H1 (cell line): Measurements from ENCODE around the gene MIA2. TPM values are rescaled to one million over a fixed set of nuclear protein-coding genes. Genes with fewer than 3 reads are reported as not detected.

Experiments
- CTCF ChIA-PET: fragments of 300-600 bp; sonication (Branson Sonifier 250); formaldehyde crosslinking; loops from one replicate; lab custom pipeline; 2021; ENCODE audit not compliant: partially characterized antibody; lab: Charles Lee
- POLR2A ChIA-PET: fragments of 300-600 bp; sonication (Branson Sonifier 250); formaldehyde crosslinking; loops from one replicate; lab custom pipeline; 2021; ENCODE audit warnings: inconsistent platforms; ENCODE audit not compliant: partially characterized antibody; lab: Charles Lee
- DNase-seq, 2 experiments: peaks; one replicate each; pipeline versions ENCODE4 v3.0.0 to v3.0.0-alpha.2; 2010 to 2022; ENCODE audit warnings: low spot score in 2 of 2, low read depth in 1 of 2, mixed read lengths in 1 of 2
- FAIRE-seq: peaks from 2 replicates; lab custom pipeline; 2011; peaks lifted over from hg19 to GRCh38; lab: Jason Lieb, UNC
- H2AFZ ChIP-seq: 2 replicates; pipeline ENCODE4 v1.8.1; 2012; ENCODE audit warnings: low read length, inconsistent platforms
- H2AK5ac ChIP-seq: 2 replicates; pipeline ENCODE4 v1.6.1; 2013; ENCODE audit warnings: low read depth, low read length
- H2BK120ac ChIP-seq: replicated peaks from 2 replicates; pipeline ENCODE3; 2013; ENCODE audit warnings: low read depth, low read length, inconsistent platforms
- H2BK12ac ChIP-seq: 2 replicates; pipeline ENCODE4 v1.6.1; 2013; ENCODE audit warnings: low read depth, low read length
- H2BK15ac ChIP-seq: 2 replicates; pipeline ENCODE4 v1.6.1; 2013; ENCODE audit warnings: low read length
- H2BK20ac ChIP-seq: 2 replicates; pipeline ENCODE4 v1.6.1; 2013; ENCODE audit warnings: low read length
- H2BK5ac ChIP-seq: 2 replicates; pipeline ENCODE4 v1.6.1; 2013; ENCODE audit warnings: low read depth, low read length
- H3K14ac ChIP-seq: 2 replicates; pipeline ENCODE4 v1.6.1; 2013; ENCODE audit warnings: inconsistent platforms; ENCODE audit not compliant: insufficient read length
- H3K18ac ChIP-seq: 2 replicates; pipeline ENCODE4 v1.6.1; 2013; ENCODE audit warnings: low read length; ENCODE audit errors: extremely low read depth
- H3K23ac ChIP-seq: 2 replicates; pipeline ENCODE4 v1.6.1; 2013; ENCODE audit warnings: inconsistent platforms; ENCODE audit not compliant: insufficient read length
- H3K23me2 ChIP-seq: 2 replicates; pipeline ENCODE4 v1.6.1; 2013; ENCODE audit warnings: low read depth, low read length
- H3K27ac ChIP-seq: 2 replicates; pipeline ENCODE4 v1.6.1; 2011; ENCODE audit warnings: low read depth, low read length, inconsistent platforms
- H3K27me3 ChIP-seq, 4 experiments: replicated peaks in 1 of 4; 1 replicate in 1 of 4; 2 replicates in 3 of 4; pipeline versions ENCODE4 v1.6.1 to v1.8.1; 2011 to 2013; ENCODE audit warnings: low read length in 3 of 4, mild to moderate bottlenecking in 3 of 4, inconsistent platforms in 2 of 4, mixed read lengths in 2 of 4, moderate library complexity in 1 of 4; ENCODE audit not compliant: control insufficient read depth in 3 of 4, insufficient read depth in 3 of 4; ENCODE audit errors: extremely low read depth in 1 of 4
- H3K36me3 ChIP-seq, 4 experiments: 2 replicates each; pipeline versions ENCODE4 v1.6.1 to v1.8.1; 2011 to 2013; ENCODE audit warnings: mild to moderate bottlenecking in 4 of 4, low read length in 3 of 4, moderate library complexity in 2 of 4, control low read depth in 1 of 4, inconsistent platforms in 1 of 4; ENCODE audit not compliant: insufficient read depth in 4 of 4, control insufficient read depth in 2 of 4
- H3K4ac ChIP-seq: replicated peaks from 2 replicates; pipeline ENCODE3; 2013; ENCODE audit warnings: low read length, low read depth, mixed read lengths, inconsistent platforms; ENCODE audit not compliant: insufficient read length
- H3K4me1 ChIP-seq, 4 experiments: replicated peaks in 1 of 4; 1 replicate in 1 of 4; 2 replicates in 3 of 4; pipeline versions ENCODE4 v1.6.1 to v1.8.1; 2011 to 2013; ENCODE audit warnings: low read length in 3 of 4, inconsistent platforms in 2 of 4, mixed read lengths in 1 of 4; ENCODE audit not compliant: insufficient read depth in 4 of 4, control insufficient read depth in 3 of 4
- H3K4me2 ChIP-seq, 2 experiments: 2 replicates each; pipeline versions ENCODE4 v1.6.1 to v1.8.1; 2011 to 2013; ENCODE audit warnings: low read depth in 2 of 2, low read length in 2 of 2, control low read depth in 1 of 2, inconsistent platforms in 1 of 2, mild to moderate bottlenecking in 1 of 2; ENCODE audit not compliant: insufficient read depth in 1 of 2
- H3K4me3 ChIP-seq, 4 experiments: fragments of 200-600, 300-600 bp in 1 of 4; sonication (generic), shearing (Covaris generic), sonication (Bioruptor Twin) in 1 of 4; 2 replicates each; pipeline versions ENCODE4 v1.5.1 to v1.8.1; 2011 to 2016; ENCODE audit warnings: low read length in 4 of 4, low read depth in 3 of 4, control low read depth in 2 of 4, inconsistent platforms in 2 of 4, mild to moderate bottlenecking in 2 of 4, mixed read lengths in 1 of 4, moderate library complexity in 1 of 4; ENCODE audit not compliant: insufficient read depth in 2 of 4; ENCODE audit errors: extremely low read depth in 1 of 4
- H3K56ac ChIP-seq: replicated peaks from 2 replicates; pipeline ENCODE3; 2013; ENCODE audit warnings: low read depth, mild to moderate bottlenecking, mixed read lengths, low read length, inconsistent platforms; ENCODE audit not compliant: insufficient read length
- H3K79me1 ChIP-seq: 2 replicates; pipeline ENCODE4 v1.6.1; 2013; ENCODE audit warnings: low read depth, low read length, control low read depth
- H3K79me2 ChIP-seq, 2 experiments: 2 replicates each; pipeline versions ENCODE4 v1.6.1 to v1.8.1; 2012 to 2013; ENCODE audit warnings: low read length in 2 of 2, mild to moderate bottlenecking in 2 of 2, inconsistent platforms in 1 of 2; ENCODE audit not compliant: insufficient read depth in 2 of 2, control insufficient read depth in 1 of 2
- H3K9ac ChIP-seq, 4 experiments: replicated peaks in 1 of 4; 1 replicate in 1 of 4; 2 replicates in 3 of 4; pipeline versions ENCODE4 v1.6.1 to v1.8.1; 2011 to 2013; ENCODE audit warnings: low read depth in 3 of 4, low read length in 3 of 4, control low read depth in 2 of 4, mild to moderate bottlenecking in 2 of 4, moderate library complexity in 2 of 4, inconsistent platforms in 1 of 4; ENCODE audit errors: extremely low read depth in 1 of 4
- H3K9me3 ChIP-seq, 2 experiments: 2 replicates each; pipeline versions ENCODE4 v1.6.1 to v1.8.1; 2012 to 2013; ENCODE audit warnings: mild to moderate bottlenecking in 2 of 2, moderate library complexity in 2 of 2, control low read depth in 1 of 2, inconsistent platforms in 1 of 2, low read depth in 1 of 2, low read length in 1 of 2, mixed read lengths in 1 of 2; ENCODE audit not compliant: insufficient read depth in 2 of 2
- H4K20me1 ChIP-seq, 2 experiments: replicated peaks in 1 of 2; 2 replicates each; pipeline versions ENCODE3 to v1.8.1; 2011 to 2013; ENCODE audit warnings: inconsistent platforms in 2 of 2, low read length in 2 of 2, mild to moderate bottlenecking in 1 of 2; ENCODE audit not compliant: insufficient read depth in 2 of 2, control insufficient read depth in 1 of 2
- H4K5ac ChIP-seq: 2 replicates; pipeline ENCODE4 v1.6.1; 2013; ENCODE audit warnings: low read length, low read depth, mixed read lengths, inconsistent platforms; ENCODE audit not compliant: insufficient read length
- H4K8ac ChIP-seq: 2 replicates; pipeline ENCODE4 v1.8.0; 2013; ENCODE audit warnings: mild to moderate bottlenecking, moderate library complexity, low read length, inconsistent platforms; ENCODE audit not compliant: insufficient read depth; ENCODE audit errors: extremely low read depth
- H4K91ac ChIP-seq: replicated peaks from 2 replicates; pipeline ENCODE3; 2013; ENCODE audit warnings: low read length, mixed read lengths, inconsistent platforms; ENCODE audit not compliant: insufficient read length
- BACH1 ChIP-seq: IDR thresholded peaks from 2 replicates; pipeline ENCODE4 v1.6.1; 2012; ENCODE audit warnings: low read length, improper control_type of control experiment
- BRCA1 ChIP-seq: IDR thresholded peaks from 2 replicates; pipeline ENCODE4 v1.6.1; 2012; ENCODE audit warnings: low read depth, low read length, improper control_type of control experiment
- EZH2 ChIP-seq: fragments of 200-600 bp; sonication (generic); IDR thresholded peaks from 2 replicates; pipeline ENCODE4 v1.7.1; 2012; ENCODE audit warnings: low read depth, mild to moderate bottlenecking, moderate library complexity, low read length, inconsistent platforms; ENCODE audit not compliant: severe bottlenecking
- JUN ChIP-seq: IDR thresholded peaks from 2 replicates; pipeline ENCODE4 v1.6.1; 2011; ENCODE audit warnings: low read depth, mild to moderate bottlenecking, improper control_type of control experiment, low read length
- KDM4A ChIP-seq: IDR thresholded peaks from one replicate; pipeline ENCODE4 v1.7.1; 2012; ENCODE audit warnings: low read depth, mild to moderate bottlenecking, moderate library complexity, low read length, inconsistent platforms; ENCODE audit not compliant: severe bottlenecking
- NANOG ChIP-seq: IDR thresholded peaks from 2 replicates; pipeline ENCODE4 v1.6.1; 2011; ENCODE audit warnings: low read length, low read depth, mild to moderate bottlenecking, inconsistent platforms; ENCODE audit not compliant: insufficient read depth, poor library complexity, severe bottlenecking
- PHF8 ChIP-seq: fragments of 200-600 bp; sonication (generic); conservative IDR thresholded peaks from 2 replicates; pipeline ENCODE4 v1.7.1; 2012; ENCODE audit warnings: low read depth, mild to moderate bottlenecking, inconsistent platforms, low read length, moderate library complexity
- POLR2AphosphoS5 ChIP-seq: IDR thresholded peaks from 2 replicates; pipeline ENCODE4 v1.6.1; 2011; ENCODE audit warnings: low read depth, low read length
- SIN3A ChIP-seq, 2 experiments: IDR thresholded peaks in 1 of 2; conservative IDR thresholded peaks in 1 of 2; 2 replicates each; pipeline ENCODE4 v1.6.1; 2011 to 2012; ENCODE audit warnings: low read length in 2 of 2, improper control_type of control experiment in 1 of 2, low read depth in 1 of 2, mild to moderate bottlenecking in 1 of 2
- SIX5 ChIP-seq: IDR thresholded peaks from 2 replicates; pipeline ENCODE4 v1.6.1; 2011; ENCODE audit warnings: mild to moderate bottlenecking, low read depth, low read length
- SRF ChIP-seq: IDR thresholded peaks from 2 replicates; pipeline ENCODE4 v1.6.1; 2011; ENCODE audit warnings: mild to moderate bottlenecking, low read depth, low read length, moderate library complexity
- ZNF274 ChIP-seq: IDR thresholded peaks from 2 replicates; pipeline ENCODE4 v1.7.0; 2012; ENCODE audit warnings: low read length, borderline replicate concordance; ENCODE audit errors: extremely low read depth
- WGBS, 2 experiments: shearing (Covaris generic) in 1 of 2; methylation state at CpG; one replicate each; pipeline versions ENCODE4 v1.1.6 to v1.1.7; 2013 to 2015; ENCODE audit warnings: low lambda C conversion rate in 2 of 2, mixed read lengths in 2 of 2, inconsistent platforms in 1 of 2, low coverage in 1 of 2, missing lambda C conversion rate in 1 of 2; ENCODE audit not compliant: insufficient replicate concordance in 2 of 2, insufficient coverage in 1 of 2, insufficient read length in 1 of 2; ENCODE audit errors: extremely low coverage in 1 of 2, missing lambda C conversion rate in 1 of 2; 5-methylcytosine and 5-hydroxymethylcytosine counted together
- polyA plus RNA-seq, 7 experiments: library from polyadenylated mRNA; depleted of rRNA in 3 of 7; stranded (reverse) in 5 of 7; unstranded in 2 of 7; fragments of >200 nt in 5 of 7; fragments of 200-250 nt in 2 of 7; gene quantifications; 1 replicate in 5 of 7; 2 replicates in 1 of 7; 4 replicates in 1 of 7; pipeline versions ENCODE4 v1.2.1 to v1.2.3, GENCODE V29; 2011 to 2013; ENCODE audit warnings: missing spikeins in 2 of 7, mixed read lengths in 2 of 7
- total RNA-seq: library from RNA; stranded (reverse); fragmentation: NEBNext Ultra II Directional; extraction: Animal tissue kit (Norgen Biotek cat#: 25700); gene quantifications from 2 replicates; pipeline ENCODE4 v1.2.1, GENCODE V29; 2021
- TF ChIP-seq, protein P1 (sequence below): IDR thresholded peaks from 2 replicates; pipeline ENCODE4 v1.6.1; 2012; ENCODE audit warnings: inconsistent platforms

Gene MIA2
- total and polyA plus RNA-seq, 2 of the 8 experiments (the other 6 are each of a cell fraction or from before 2014, with no cell fraction given), result 10.1 to 15.0 TPM

GRCh38 chr14:39302124-39302810, 68.6 kb downstream of the MIA2 start:
- Histone ChIP-seq H2BK5ac (no peak overlapping the region), H2AFZ (no peak overlapping the region), H3K4me1 (no peaks in the 10 kb centered on the region), H3K56ac (no peak overlapping the region), H3K23me2 (no peaks in the 10 kb centered on the region), H3K4me2 (no peak overlapping the region), H3K23ac (no peak overlapping the region), H2BK20ac (no peak overlapping the region), H4K5ac (no peak overlapping the region), H3K14ac (no peak overlapping the region), H2BK15ac (no peak overlapping the region), H4K91ac (no peak overlapping the region), H3K27me3 (no peaks in the 10 kb centered on the region), H3K27ac (no peak overlapping the region), H3K79me2 (no peaks in the 10 kb centered on the region), H2BK12ac (no peak overlapping the region), H3K18ac (no peak overlapping the region), H3K9me3 (no peaks in the 10 kb centered on the region), H4K8ac (no peak overlapping the region), H3K4ac (no peak overlapping the region), H3K79me1 (no peaks in the 10 kb centered on the region), H4K20me1 (no peaks in the 10 kb centered on the region), H3K9ac (no peak overlapping the region), H2AK5ac (no peak overlapping the region), H3K4me3 (no peak overlapping the region), H3K36me3 (peaks cover 0 to 4% (median 0%) of the 10 kb centered on the region in 4 experiments; a peak in 1 of 8 replicates), H2BK120ac (no peak overlapping the region)
- DNase-seq, result no peak
- FAIRE-seq, result no peak
- WGBS, 2 experiments, result 90% methylated on average over 4 of the region's 4 CpGs; no CpG with 5 or more reads in 1 of the 2 experiments
- POLR2A ChIA-PET, result interaction anchor here (1.3 to 2.0 kb wide), 2 partner anchors 31 to 35 kb away, joined by 3 to 5 read pairs; no protein-coding TSS in a partner anchor
- CTCF ChIA-PET, result no interaction called here
- TF ChIP-seq SIN3A (conservative IDR thresholded peaks at IDR 0.05 in 1 of 2, IDR thresholded peaks at IDR 0.05 in 1 of 2; ENCODE audit: low read depth in 1 of 2, low read length in 2 of 2), result no peak
- no peak for TF ChIP-seq BRCA1
- no peak for TF ChIP-seq POLR2AphosphoS5
- no peak for TF ChIP-seq ZNF274
- no peak for TF ChIP-seq JUN
- TF ChIP-seq NANOG, result no peak
- TF ChIP-seq EZH2, result no peak
- TF ChIP-seq, protein P1, sequence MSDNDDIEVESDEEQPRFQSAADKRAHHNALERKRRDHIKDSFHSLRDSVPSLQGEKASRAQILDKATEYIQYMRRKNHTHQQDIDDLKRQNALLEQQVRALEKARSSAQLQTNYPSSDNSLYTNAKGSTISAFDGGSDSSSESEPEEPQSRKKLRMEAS, result no peak
- TF ChIP-seq SRF, result no peak
- TF ChIP-seq PHF8, result no peak
- TF ChIP-seq BACH1, result no peak
- TF ChIP-seq KDM4A, result no peak
- no peak for TF ChIP-seq SIX5
